IMR-90 (cell line): ENCODE measurements around the gene PDIA2. TPM values are rescaled to one million over a fixed set of nuclear protein-coding genes. Genes with fewer than 3 reads are reported as not detected.
A peak's percentile ranks its signal among the peaks of the same experiment; 100 is the strongest.

Experiments used
- ATAC-seq: fragments of 200-7000 bp; cut with Tn5 transposase; 2 replicates; pipeline ENCODE4 v1.9.1; 2020; ENCODE audit warnings: low read depth, mild to moderate bottlenecking, moderate library complexity
- BruUV-seq: library from RNA; stranded (reverse); fragments of 400-500 nt; replicated peaks from 2 replicates; lab custom pipeline; 2021; lab: Mats Ljungman, UMichigan
- CTCF ChIA-PET: fragments of 300-600 bp; formaldehyde crosslinking; extraction: SDS; loops from one replicate; lab custom pipeline; 2021; ENCODE audit warnings: antibody characterized with exemption; lab: Yijun Ruan, JAX
- POLR2A ChIA-PET: fragments of 300-600 bp; sonication (Branson Sonifier 250); formaldehyde crosslinking; loops from one replicate; lab custom pipeline; 2022; ENCODE audit warnings: antibody characterized with exemption; ENCODE audit not compliant: unreplicated experiment; lab: Charles Lee
- DNase-seq: peaks from one replicate; pipeline ENCODE4 v3.0.0; 2013
- H2AFZ ChIP-seq: replicated peaks from 2 replicates; pipeline ENCODE3; 2013; ENCODE audit warnings: low read length, mild to moderate bottlenecking; ENCODE audit not compliant: poor library complexity
- H2AK5ac ChIP-seq: 2 replicates; pipeline ENCODE4 v1.6.1; 2013; ENCODE audit warnings: low read depth, low read length, inconsistent platforms
- H2AK9ac ChIP-seq: replicated peaks from 2 replicates; pipeline ENCODE3; 2013; ENCODE audit warnings: mild to moderate bottlenecking, low read depth, low read length, moderate library complexity; ENCODE audit not compliant: poor library complexity
- H2BK120ac ChIP-seq: 2 replicates; pipeline ENCODE4 v1.6.1; 2013; ENCODE audit warnings: low read depth, low read length, inconsistent platforms
- H2BK15ac ChIP-seq: 3 replicates; pipeline ENCODE4 v1.6.1; 2013; ENCODE audit warnings: low read depth, low read length, inconsistent platforms
- H2BK20ac ChIP-seq: 2 replicates; pipeline ENCODE4 v1.6.1; 2013; ENCODE audit warnings: low read depth, mild to moderate bottlenecking, inconsistent platforms, low read length, moderate library complexity
- H2BK5ac ChIP-seq: 2 replicates; pipeline ENCODE4 v1.6.1; 2013; ENCODE audit warnings: mild to moderate bottlenecking, low read depth, low read length, inconsistent platforms; ENCODE audit not compliant: poor library complexity, severe bottlenecking
- H3K14ac ChIP-seq: replicated peaks from 2 replicates; pipeline ENCODE4 v1.6.1; 2013; ENCODE audit warnings: low read depth, low read length, inconsistent platforms
- H3K18ac ChIP-seq: 2 replicates; pipeline ENCODE4 v1.6.1; 2013; ENCODE audit warnings: low read depth, low read length, control low read depth
- H3K23ac ChIP-seq: 2 replicates; pipeline ENCODE4 v1.6.1; 2013; ENCODE audit warnings: low read depth, low read length, inconsistent platforms
- H3K27ac ChIP-seq: 2 replicates; pipeline ENCODE4 v1.5.1; 2013; ENCODE audit warnings: mild to moderate bottlenecking, control low read depth, low read length; ENCODE audit not compliant: insufficient read depth
- H3K27me3 ChIP-seq: 2 replicates; pipeline ENCODE4 v1.6.1; 2013; ENCODE audit warnings: low read length; ENCODE audit not compliant: control insufficient read depth, insufficient read depth
- H3K36me3 ChIP-seq: 2 replicates; pipeline ENCODE4 v1.6.1; 2013; ENCODE audit warnings: low read length, mixed read lengths; ENCODE audit not compliant: control insufficient read depth, insufficient read depth
- H3K4ac ChIP-seq: 2 replicates; pipeline ENCODE4 v1.6.1; 2013; ENCODE audit warnings: low read depth, low read length, inconsistent platforms
- H3K4me1 ChIP-seq: 2 replicates; pipeline ENCODE4 v1.6.1; 2013; ENCODE audit warnings: low read length, mixed read lengths; ENCODE audit not compliant: control insufficient read depth, insufficient read depth
- H3K4me2 ChIP-seq: 2 replicates; pipeline ENCODE4 v1.6.1; 2013; ENCODE audit warnings: low read depth, mild to moderate bottlenecking, control low read depth, low read length, moderate library complexity
- H3K4me3 ChIP-seq: 2 replicates; pipeline ENCODE4 v1.5.1; 2013; ENCODE audit warnings: low read depth, mild to moderate bottlenecking, control low read depth, low read length, moderate library complexity; ENCODE audit not compliant: insufficient read depth
- H3K56ac ChIP-seq: 2 replicates; pipeline ENCODE4 v1.6.1; 2013; ENCODE audit warnings: low read length, inconsistent platforms; ENCODE audit not compliant: insufficient read depth; ENCODE audit errors: extremely low read depth
- H3K79me1 ChIP-seq, 2 experiments: 2 replicates each; pipeline ENCODE4 v1.6.1; 2013; ENCODE audit warnings: low read length in 2 of 2, inconsistent platforms in 1 of 2, low read depth in 1 of 2
- H3K9ac ChIP-seq: 2 replicates; pipeline ENCODE4 v1.6.1; 2013; ENCODE audit warnings: low read depth, low read length, control low read depth
- H3K9me1 ChIP-seq: 2 replicates; pipeline ENCODE4 v1.6.1; 2013; ENCODE audit warnings: low read length, inconsistent platforms; ENCODE audit not compliant: insufficient read depth
- H3K9me3 ChIP-seq: 2 replicates; pipeline ENCODE4 v1.6.1; 2013; ENCODE audit warnings: low read length; ENCODE audit not compliant: control insufficient read depth, insufficient read depth
- H4K20me1 ChIP-seq: 2 replicates; pipeline ENCODE4 v1.6.1; 2013; ENCODE audit warnings: low read length, inconsistent platforms; ENCODE audit not compliant: insufficient read depth
- H4K5ac ChIP-seq: 2 replicates; pipeline ENCODE4 v1.6.1; 2013; ENCODE audit warnings: mild to moderate bottlenecking, low read depth, low read length, control low read depth
- H4K8ac ChIP-seq, 2 experiments: 2 replicates each; pipeline ENCODE4 v1.6.1; 2013; ENCODE audit warnings: low read depth in 2 of 2, low read length in 2 of 2, control low read depth in 1 of 2, inconsistent platforms in 1 of 2
- H4K91ac ChIP-seq: 2 replicates; pipeline ENCODE4 v1.6.1; 2013; ENCODE audit warnings: low read depth, low read length, inconsistent platforms; ENCODE audit not compliant: insufficient read depth
- BHLHE40 ChIP-seq: fragments of 150-350 bp; IDR thresholded peaks from 2 replicates; pipeline ENCODE4 v1.6.1; 2016; ENCODE audit warnings: mild to moderate bottlenecking, low read depth, low read length
- CEBPB ChIP-seq: IDR thresholded peaks from 2 replicates; pipeline ENCODE4 v1.6.1; 2012; ENCODE audit warnings: low read depth, low read length, improper control_type of control experiment
- CHD1 ChIP-seq: IDR thresholded peaks from 2 replicates; pipeline ENCODE4 v1.6.1; 2012; ENCODE audit warnings: low read depth, low read length, improper control_type of control experiment
- FOS ChIP-seq: fragments of 150-350 bp; IDR thresholded peaks from 2 replicates; pipeline ENCODE4 v1.6.1; 2016; ENCODE audit warnings: low read depth, low read length
- MAFK ChIP-seq: IDR thresholded peaks from 2 replicates; pipeline ENCODE4 v1.6.1; 2012; ENCODE audit warnings: low read depth, low read length, improper control_type of control experiment
- MAZ ChIP-seq: IDR thresholded peaks from 2 replicates; pipeline ENCODE4 v1.6.1; 2012; ENCODE audit warnings: low read depth, mild to moderate bottlenecking, low read length, improper control_type of control experiment, moderate library complexity, borderline replicate concordance
- MXI1 ChIP-seq: IDR thresholded peaks from 2 replicates; pipeline ENCODE4 v1.6.1; 2012; ENCODE audit warnings: low read depth, mild to moderate bottlenecking, low read length, moderate library complexity, borderline replicate concordance
- NFE2L2 ChIP-seq: fragments of 150-350 bp; IDR thresholded peaks from 2 replicates; pipeline ENCODE4 v1.6.1; 2016; ENCODE audit warnings: low read depth, mild to moderate bottlenecking, low read length
- POLR2A ChIP-seq: IDR thresholded peaks from 2 replicates; pipeline ENCODE4 v1.6.1; 2012; ENCODE audit warnings: mild to moderate bottlenecking, low read depth, low read length
- RAD21 ChIP-seq: IDR thresholded peaks from 2 replicates; pipeline ENCODE4 v1.6.1; 2012; ENCODE audit warnings: low read length, improper control_type of control experiment
- RCOR1 ChIP-seq: IDR thresholded peaks from 2 replicates; pipeline ENCODE4 v1.6.1; 2012; ENCODE audit warnings: mild to moderate bottlenecking, low read length, improper control_type of control experiment; ENCODE audit not compliant: insufficient replicate concordance
- RFX5 ChIP-seq: IDR thresholded peaks from 2 replicates; pipeline ENCODE4 v1.8.0; 2012; ENCODE audit warnings: low read depth, mild to moderate bottlenecking, low read length, moderate library complexity
- SMC3 ChIP-seq: fragments of 150-350 bp; IDR thresholded peaks from 2 replicates; pipeline ENCODE4 v1.6.1; 2016; ENCODE audit warnings: low read depth, mild to moderate bottlenecking, antibody characterized with exemption, low read length, moderate library complexity
- WGBS, 2 experiments: methylation state at CpG; one replicate each; pipeline versions ENCODE4 v1.1.5 to v1.1.7; 2013; ENCODE audit warnings: missing lambda C conversion rate in 2 of 2; ENCODE audit not compliant: insufficient read length in 1 of 2; ENCODE audit errors: extremely low coverage in 2 of 2; 5-methylcytosine and 5-hydroxymethylcytosine counted together
- dilution Hi-C: fragments of 300-500 bp; cut with HindIII; formaldehyde crosslinking; loops from one replicate; pipeline ENCODE4 v1.14.3; 2018; ENCODE audit warnings: low sequenced_read_pairs; ENCODE audit not compliant: unreplicated experiment
- in situ Hi-C: fragments of 300-500 bp; cut with MboI; formaldehyde crosslinking; loops from 3 replicates; pipeline ENCODE4 v1.14.3; 2019; ENCODE audit warnings: low sequenced_read_pairs, inconsistent platforms, mixed read lengths
- intact Hi-C: fragments of 100-400 bp; cut with micrococcal nuclease; formaldehyde crosslinking; loops from 2 replicates; pipeline ENCODE4 v1.10.0; 2022
- polyA plus RNA-seq, 3 experiments: library from polyadenylated mRNA; depleted of rRNA; stranded (reverse); fragments of >200 nt; gene quantifications; 2 replicates each; pipeline ENCODE4 v1.2.3, GENCODE V29; 2012; ENCODE audit warnings: low replicate concordance in 1 of 3
- total RNA-seq: library from RNA; depleted of rRNA; stranded (reverse); fragments of >200 nt; gene quantifications from 2 replicates; pipeline ENCODE4 v1.2.3, GENCODE V29; 2012
- TF ChIP-seq, protein P1 (sequence below): fragments of 150-350 bp; IDR thresholded peaks from 2 replicates; pipeline ENCODE4 v1.6.1; 2017; ENCODE audit warnings: mild to moderate bottlenecking, antibody characterized with exemption, low read length, low read depth
- TF ChIP-seq, protein P2 (sequence below): fragments of 150-350 bp; IDR thresholded peaks from 2 replicates; pipeline ENCODE4 v1.6.1; 2016; ENCODE audit warnings: low read depth, mild to moderate bottlenecking, low read length, moderate library complexity, borderline replicate concordance
- TF ChIP-seq, protein P3 (sequence below): conservative IDR thresholded peaks from 2 replicates; pipeline ENCODE4 v1.5.1; 2012; ENCODE audit warnings: mild to moderate bottlenecking, low read depth, low read length, improper control_type of control experiment

PDIA2 gene
- total and polyA plus RNA-seq, 2 of the 4 experiments (the other 2 are of a cell fraction), result 0.17 TPM; not detected in 1

DNA sequence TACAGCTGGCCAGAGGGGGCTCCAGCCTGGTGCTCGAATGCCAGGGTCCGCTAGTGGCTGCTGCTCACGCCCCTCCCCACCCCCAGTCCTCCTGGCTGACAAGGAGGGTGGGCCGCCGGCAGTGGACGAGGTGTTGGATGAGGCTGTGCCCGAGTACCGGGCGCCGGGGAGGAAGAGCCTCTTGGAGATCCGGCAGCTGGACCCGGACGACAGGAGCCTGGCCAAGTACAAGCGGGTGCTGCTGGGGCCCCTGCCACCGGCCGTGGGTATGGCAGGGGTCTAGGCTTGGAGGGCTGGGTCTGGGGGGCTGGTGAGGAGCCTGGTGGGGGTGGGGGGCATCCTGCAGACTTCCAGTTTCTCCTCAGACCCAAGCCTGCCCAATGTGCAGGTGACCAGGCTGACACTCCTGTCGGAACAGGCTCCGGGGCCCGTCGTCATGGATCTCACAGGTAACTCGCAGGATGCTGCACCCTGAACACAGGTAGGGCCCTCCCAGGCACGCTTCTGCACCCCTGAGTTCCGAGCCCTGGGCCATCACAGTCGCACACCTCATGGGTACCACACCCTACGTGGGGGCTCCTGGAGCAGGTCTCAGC lies 1.2 kb upstream of the PDIA2 start:
- peaks cover 5% of the 10 kb centered on the region; the same call in 1 of the 2 replicates for H3K36me3 ChIP-seq
- no peak overlapping the region for H3K18ac ChIP-seq
- no peak overlapping the region for H2AK9ac ChIP-seq
- in situ Hi-C loops (no loop called here), dilution Hi-C loops (no loop called here), intact Hi-C loops (no loop called here)
- WGBS, 2 experiments, result 47% methylated on average over 13 of the region's 25 CpGs; no CpG with 5 or more reads in 1 of the 2 experiments
- no peak overlapping the region for H3K4me2 ChIP-seq
- no peak overlapping the region for H3K27ac ChIP-seq
- no peak overlapping the region for H2AK5ac ChIP-seq
- H4K20me1 ChIP-seq, result no peaks in the 10 kb centered on the region; the same call in 1 of the 2 replicates
- H2BK15ac ChIP-seq, result no peak overlapping the region
- H3K9ac ChIP-seq, result no peak overlapping the region
- no peaks in the 10 kb centered on the region for H3K9me1 ChIP-seq
- DNase-seq, result no peak
- H4K5ac ChIP-seq, result no peak overlapping the region
- no peak overlapping the region for H2BK5ac ChIP-seq
- CTCF ChIA-PET, result no interaction called here
- TF ChIP-seq, protein P1, sequence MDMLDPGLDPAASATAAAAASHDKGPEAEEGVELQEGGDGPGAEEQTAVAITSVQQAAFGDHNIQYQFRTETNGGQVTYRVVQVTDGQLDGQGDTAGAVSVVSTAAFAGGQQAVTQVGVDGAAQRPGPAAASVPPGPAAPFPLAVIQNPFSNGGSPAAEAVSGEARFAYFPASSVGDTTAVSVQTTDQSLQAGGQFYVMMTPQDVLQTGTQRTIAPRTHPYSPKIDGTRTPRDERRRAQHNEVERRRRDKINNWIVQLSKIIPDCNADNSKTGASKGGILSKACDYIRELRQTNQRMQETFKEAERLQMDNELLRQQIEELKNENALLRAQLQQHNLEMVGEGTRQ, result no peak
- TF ChIP-seq FOS, result no peak
- no peak for TF ChIP-seq MAZ
- TF ChIP-seq RAD21, result no peak
- no peak for TF ChIP-seq CEBPB
- no peak for TF ChIP-seq SMC3
- TF ChIP-seq MAFK, result no peak
- no peak for TF ChIP-seq POLR2A
- TF ChIP-seq NFE2L2, result no peak
- TF ChIP-seq BHLHE40, result no peak
- TF ChIP-seq, protein P2, sequence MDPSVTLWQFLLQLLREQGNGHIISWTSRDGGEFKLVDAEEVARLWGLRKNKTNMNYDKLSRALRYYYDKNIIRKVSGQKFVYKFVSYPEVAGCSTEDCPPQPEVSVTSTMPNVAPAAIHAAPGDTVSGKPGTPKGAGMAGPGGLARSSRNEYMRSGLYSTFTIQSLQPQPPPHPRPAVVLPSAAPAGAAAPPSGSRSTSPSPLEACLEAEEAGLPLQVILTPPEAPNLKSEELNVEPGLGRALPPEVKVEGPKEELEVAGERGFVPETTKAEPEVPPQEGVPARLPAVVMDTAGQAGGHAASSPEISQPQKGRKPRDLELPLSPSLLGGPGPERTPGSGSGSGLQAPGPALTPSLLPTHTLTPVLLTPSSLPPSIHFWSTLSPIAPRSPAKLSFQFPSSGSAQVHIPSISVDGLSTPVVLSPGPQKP, result no peak
- TF ChIP-seq RFX5, result no peak
- TF ChIP-seq, protein P3, sequence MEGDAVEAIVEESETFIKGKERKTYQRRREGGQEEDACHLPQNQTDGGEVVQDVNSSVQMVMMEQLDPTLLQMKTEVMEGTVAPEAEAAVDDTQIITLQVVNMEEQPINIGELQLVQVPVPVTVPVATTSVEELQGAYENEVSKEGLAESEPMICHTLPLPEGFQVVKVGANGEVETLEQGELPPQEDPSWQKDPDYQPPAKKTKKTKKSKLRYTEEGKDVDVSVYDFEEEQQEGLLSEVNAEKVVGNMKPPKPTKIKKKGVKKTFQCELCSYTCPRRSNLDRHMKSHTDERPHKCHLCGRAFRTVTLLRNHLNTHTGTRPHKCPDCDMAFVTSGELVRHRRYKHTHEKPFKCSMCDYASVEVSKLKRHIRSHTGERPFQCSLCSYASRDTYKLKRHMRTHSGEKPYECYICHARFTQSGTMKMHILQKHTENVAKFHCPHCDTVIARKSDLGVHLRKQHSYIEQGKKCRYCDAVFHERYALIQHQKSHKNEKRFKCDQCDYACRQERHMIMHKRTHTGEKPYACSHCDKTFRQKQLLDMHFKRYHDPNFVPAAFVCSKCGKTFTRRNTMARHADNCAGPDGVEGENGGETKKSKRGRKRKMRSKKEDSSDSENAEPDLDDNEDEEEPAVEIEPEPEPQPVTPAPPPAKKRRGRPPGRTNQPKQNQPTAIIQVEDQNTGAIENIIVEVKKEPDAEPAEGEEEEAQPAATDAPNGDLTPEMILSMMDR, result no peak
- TF ChIP-seq MXI1, result no peak
- TF ChIP-seq RCOR1, result no peak
- no peak for TF ChIP-seq CHD1
- H3K4me1 ChIP-seq, result no peaks in the 10 kb centered on the region
- H4K91ac ChIP-seq, result no peak overlapping the region
- no peak overlapping the region for H3K4me3 ChIP-seq
- H3K23ac ChIP-seq, result no peak overlapping the region
- BruUV-seq, result no TSS peak
- H2BK20ac ChIP-seq, result no peak overlapping the region
- H3K79me1 ChIP-seq, result no peaks in the 10 kb centered on the region
- ATAC-seq, result no peak
- H2AFZ ChIP-seq, result peak overlapping the region; percentile 63
- H2BK120ac ChIP-seq, result no peak overlapping the region
- H3K9me3 ChIP-seq, result no peaks in the 10 kb centered on the region
- H3K27me3 ChIP-seq, result peaks cover 32% of the 10 kb centered on the region
- H3K14ac ChIP-seq, result no peak overlapping the region
- no peak overlapping the region for H4K8ac ChIP-seq
- POLR2A ChIA-PET, result no interaction called here
- H3K4ac ChIP-seq, result no peak overlapping the region
- no peak overlapping the region for H3K56ac ChIP-seq
